GM18868 (cell line): Measurements from ENCODE around the gene CCDC63.

ENCODE experiments used
- ATAC-seq: cut with Tn5 transposase; IDR thresholded peaks from one replicate; pipeline ENCODE4 v1.9.1; 2021; ENCODE audit warnings: mild to moderate bottlenecking, moderate library complexity; ENCODE audit not compliant: unreplicated experiment

CCDC63 gene

DNA sequence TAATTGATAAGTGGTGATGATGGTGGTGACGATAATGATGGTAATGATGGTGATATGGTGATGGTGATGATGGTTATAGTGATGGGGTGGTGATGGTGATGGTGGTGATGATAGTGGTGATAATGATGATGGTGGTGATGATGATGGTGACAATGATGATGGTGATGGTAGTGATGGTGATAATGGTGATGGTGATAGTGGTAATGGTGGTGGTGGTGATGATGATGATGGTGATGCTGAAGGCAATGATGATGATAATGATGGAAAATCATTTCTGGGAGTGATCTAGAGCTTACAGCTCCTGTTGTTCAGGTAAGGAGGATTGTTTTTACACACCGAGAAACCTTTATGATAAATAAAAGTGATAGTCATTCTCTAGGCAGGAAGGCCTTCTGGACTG, 33.9 kb downstream of the CCDC63 start:
- ATAC-seq: no peak

DNA sequence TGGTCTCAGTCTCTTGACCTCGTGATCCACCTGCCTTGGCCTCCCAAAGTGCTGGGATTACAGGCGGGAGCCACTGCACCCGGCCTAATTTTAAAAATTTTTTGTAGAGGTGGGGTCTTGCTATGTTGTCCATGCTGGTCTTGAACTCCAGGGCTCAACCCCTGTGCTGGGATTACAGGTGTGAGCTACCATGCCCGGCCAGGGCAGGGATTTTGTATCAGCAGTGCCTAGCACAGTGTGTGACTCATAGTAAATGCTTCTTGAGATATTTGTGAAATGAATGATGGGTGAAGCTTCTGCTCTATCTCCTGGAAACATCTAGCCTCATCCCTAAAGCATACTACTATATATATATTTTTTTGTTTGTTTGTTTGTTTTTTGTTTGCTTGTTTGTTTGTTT, 36.5 kb downstream of the CCDC63 start:
- ATAC-seq: no peak

DNA sequence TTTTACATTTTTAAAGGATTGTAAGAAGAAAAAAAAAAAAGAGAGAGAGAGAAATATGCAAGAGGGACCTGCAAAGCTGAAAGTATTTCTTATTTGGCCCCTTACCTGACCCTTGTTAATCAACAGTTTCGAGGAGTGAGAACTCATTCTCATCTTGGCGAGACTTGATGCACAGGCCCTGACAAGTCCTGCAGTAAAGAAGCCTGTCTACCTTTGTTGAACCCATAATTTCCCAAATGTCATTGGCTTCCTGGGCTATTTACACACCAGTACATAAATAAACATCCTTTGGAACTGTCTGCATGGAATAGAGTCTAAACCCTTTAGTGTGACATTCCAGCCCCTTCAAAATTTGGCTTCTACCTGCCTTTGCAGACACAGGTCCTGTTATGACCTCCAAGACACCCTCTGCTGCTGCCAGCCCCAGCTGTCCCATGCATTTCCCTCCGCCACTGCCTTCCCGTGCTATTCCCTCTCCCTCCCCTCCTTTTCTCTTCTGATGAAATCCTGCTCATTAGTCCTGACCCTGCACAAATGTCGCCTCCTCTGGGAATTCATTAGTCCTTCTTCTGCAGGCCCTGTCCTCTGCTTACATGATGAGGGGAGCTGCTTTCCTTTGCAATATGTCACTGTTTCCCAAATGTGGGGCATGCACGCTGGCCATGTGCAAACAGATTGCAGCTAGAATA, 38.5 kb downstream of the CCDC63 start:
- ATAC-seq: no peak

DNA sequence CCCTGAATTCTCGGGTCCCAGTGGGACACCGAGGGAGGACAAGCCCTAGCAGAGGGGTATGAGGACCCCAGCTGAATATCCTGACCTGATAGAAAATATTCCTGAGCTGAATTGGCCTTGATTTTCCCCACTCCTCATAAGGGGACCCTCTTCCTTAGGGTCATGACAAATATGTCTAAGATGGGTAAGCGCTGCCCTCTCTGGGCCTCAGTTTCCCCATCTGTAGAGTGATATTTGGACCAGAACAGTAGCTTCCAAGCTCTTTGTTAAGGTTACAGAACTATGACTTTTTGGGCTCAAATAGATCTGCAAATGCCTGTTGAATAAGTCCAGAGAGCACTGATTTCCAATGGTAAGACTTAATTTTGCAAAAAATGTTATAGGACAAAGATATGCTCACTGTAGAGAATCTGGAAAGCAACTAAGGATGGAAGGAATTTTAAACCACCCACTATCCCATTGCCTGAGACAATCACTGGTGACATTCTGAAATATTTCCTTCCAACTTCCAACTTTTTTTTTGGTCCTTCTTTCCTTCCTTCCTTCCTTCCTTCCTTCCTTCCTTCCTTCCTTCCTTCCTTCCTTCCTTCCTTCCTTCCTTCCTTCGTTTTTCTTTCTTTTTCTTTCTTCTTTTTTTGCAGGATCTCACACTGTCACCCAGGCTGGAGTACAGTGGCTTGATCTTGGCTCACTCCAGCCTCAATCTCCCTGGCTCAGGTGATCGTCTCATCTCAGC, 41.6 kb downstream of the CCDC63 start:
- ATAC-seq: no peak

DNA sequence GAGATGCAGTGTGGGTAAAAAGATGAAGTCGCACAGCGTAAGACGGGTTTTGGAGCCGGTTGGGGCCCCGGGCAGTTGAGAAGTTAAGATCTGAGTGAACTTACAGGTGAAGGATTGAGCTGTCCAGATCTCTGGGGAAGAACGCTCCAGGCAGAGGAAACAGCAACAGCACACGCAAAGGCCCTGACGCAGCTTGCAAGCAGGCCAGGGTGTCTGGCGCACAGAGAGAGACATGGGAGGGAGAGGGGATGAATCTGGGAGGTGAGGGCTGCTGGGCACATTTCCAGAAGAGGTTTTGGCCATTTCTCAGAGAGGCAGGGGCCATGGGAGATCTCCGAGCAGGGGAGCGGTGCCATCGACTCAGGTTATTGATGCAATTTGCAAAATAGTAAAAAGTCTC, 42.6 kb downstream of the CCDC63 start:
- no peak for ATAC-seq

DNA sequence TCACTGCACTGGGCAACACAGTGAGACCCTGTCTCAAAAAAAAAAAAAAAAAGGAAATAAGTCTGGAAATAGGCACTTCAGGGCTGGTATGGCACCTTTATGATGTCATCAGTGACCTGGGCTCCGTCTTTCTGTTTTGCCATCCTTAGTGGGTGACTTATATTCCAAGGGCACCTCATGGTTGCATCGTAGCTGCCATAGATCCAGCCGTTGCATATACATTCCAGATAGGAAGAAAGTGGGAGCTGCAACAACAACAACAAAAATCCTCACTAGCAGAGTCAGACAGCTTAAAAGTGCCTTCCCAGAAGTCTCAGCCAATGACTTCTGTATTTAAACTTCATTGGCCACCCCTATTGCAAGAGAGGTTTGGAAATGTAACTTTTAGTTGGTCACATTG, 47.2 kb downstream of the CCDC63 start:
- no peak for ATAC-seq

DNA sequence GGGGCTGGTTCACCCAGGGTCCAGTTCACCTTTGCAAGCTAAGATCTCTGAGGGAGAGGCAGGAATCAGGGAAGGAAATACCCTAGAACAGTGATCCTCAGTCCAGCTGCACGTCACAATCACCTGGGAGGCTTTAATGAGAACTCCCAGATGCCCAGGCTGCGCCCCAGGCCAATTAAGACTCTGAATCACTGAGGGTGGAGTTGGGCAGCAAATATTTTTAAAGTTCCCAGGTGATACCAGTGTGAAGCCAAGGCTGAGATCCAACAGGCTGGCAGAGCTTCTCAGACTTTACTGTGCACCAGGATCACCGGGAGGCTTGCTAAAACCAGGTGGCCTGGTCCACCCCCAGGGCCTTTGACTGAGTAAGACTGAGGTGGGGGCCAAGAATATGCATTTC, 49.8 kb downstream of the CCDC63 start:
- ATAC-seq: no peak

DNA sequence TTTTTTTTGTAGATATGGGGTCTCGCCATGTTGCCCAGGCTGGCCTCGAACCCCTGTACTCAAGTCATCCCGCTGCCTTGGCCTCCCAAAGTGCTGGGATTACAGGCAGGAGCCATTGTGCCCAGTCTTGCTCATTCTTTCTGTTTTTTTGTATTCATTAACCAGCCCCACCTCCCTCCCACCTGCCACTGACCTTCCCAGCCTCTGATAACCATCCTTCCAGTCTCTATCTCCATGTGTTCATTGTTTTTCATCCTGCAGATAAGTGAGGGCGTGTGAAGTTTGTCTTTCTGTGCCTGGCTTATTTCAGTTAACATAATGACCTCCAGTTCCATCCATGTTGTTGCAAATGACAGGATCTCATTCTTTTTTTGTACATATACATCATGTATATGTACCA, 54.6 kb downstream of the CCDC63 start:
- no peak for ATAC-seq

DNA sequence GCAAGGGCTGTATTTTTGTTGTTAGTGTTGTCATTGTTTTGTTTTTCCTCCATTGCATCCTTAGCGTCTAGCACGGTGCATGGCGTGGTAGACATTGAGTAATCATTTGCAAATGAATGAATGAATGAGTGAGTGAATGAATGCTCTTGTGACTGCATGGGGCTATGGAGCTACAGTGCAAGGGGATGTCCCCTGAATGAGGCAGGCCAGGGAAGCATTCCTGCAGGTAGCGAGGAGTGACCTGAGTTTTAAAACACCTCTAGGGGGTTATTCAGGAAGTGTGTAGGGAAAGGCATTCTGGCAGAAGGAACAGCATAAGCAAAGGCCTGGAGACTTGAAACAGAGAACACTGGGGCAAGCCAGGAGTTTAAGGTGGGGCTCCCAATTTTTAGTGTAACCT, 56.7 kb downstream of the CCDC63 start:
- ATAC-seq: no peak

DNA sequence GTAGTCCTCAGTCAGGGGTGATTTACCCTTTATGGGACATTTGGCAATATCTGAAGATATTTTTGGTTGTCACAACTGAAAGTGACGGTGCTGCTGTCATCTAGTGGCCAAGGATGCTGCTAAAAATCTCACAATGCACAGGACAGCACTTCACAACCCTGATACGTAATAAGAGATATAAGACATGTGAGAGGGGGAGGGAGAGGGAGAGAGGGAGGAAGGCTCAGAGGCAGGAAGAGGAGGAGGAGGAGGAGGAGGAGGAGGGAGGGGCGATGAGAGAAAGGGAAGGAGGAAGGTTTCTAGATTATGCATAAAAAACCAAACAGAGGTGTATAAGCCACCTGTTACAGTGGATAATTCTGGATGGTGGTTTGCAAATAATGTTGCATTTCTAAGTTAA, 59.3 kb downstream of the CCDC63 start:
- ATAC-seq: peak; percentile 60

DNA sequence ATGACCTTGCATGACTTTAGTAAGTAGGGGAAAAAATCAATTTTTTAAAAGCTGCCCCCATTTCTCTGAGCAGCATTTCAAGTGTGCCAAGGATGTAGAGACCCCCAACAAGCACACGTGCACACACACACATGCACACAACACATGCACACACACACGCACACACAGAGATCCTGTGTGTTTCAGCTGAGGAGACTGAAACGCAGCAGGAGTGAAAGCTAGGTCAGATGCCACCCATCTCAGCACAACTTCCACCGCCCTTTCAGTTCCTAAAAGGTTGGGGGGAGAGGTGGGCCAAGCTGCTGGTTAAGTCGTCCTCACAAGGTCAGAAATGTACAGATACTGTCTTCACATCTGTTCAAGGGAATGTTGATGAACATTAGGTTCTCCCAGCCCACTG, 59.7 kb downstream of the CCDC63 start:
- ATAC-seq: no peak

DNA sequence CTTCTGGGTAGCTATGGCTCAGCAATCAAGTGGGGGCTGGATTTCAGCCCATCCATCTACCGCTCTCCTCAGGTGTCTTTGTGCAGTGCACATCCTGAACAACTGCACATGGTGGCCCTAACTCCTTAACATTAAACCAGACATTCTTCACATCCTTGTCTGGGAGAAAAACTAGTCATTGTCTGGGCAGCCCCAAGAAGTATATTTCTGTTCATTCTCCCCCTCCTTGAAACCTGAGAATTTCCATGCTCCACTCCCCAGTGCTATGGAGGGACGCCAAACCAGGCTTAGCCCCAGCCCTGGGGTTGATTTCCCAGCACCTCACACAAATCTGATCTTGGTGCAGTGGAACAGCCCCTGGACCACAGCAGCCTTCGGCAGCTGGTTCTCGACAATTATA, 60.2 kb downstream of the CCDC63 start:
- ATAC-seq: no peak

DNA sequence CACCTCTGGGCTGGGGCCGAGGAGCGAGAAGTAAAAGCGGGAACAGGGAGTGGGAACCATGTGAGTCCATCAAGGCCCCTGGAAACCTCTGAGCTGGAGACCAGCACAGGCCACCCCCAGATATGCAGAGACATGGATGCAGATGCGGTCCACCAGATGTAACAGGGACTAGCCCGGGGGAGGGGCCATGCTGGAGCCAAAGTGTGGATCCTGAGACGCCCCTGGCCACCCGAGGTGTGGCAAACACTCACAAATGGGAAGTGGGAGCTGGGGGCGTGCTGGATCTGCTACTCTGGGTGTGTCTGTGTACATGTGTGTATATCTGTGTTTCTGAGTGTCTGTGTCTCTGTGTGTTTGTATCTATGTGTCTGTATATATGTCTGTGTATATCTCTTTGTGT, 60.8 kb downstream of the CCDC63 start:
- no peak for ATAC-seq

DNA sequence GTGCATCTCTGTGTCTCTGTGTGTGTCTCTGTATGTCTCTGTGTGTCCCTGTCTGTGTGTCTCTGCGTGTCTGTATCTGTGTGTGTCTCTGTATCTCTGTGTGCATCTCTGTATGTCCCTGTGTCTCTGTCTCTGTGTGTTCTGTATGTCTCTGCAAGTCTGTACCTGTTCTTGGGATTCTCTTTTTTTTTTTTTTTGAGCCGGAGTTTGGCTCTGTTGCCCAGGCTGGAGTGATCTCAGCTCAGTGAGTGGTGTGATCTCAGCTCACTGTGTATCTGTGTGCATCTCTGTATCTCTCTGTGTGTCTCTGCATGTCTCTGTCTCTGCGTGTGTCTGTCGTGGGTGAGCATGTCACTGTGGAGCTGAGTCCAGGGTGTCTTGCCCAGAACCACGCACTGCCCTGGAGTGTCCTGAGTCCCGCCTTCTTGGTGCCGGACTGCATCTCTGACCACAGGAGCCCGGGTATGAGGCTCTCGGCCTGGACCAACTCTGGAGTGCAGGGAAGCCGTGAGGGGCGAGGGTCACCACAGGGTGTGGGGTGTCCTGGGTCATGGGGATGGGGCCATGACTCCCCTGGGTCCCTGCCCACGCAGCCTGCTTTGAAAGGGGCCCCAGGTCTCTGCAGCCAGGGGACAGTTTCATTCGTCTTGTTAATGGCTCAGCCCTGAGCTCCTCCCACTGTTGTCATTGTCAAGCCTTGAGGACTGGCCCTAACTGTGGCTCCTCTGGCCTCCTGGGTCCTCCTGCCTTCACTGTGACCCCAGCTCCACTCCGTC, 61.8 kb downstream of the CCDC63 start:
- no peak for ATAC-seq

DNA sequence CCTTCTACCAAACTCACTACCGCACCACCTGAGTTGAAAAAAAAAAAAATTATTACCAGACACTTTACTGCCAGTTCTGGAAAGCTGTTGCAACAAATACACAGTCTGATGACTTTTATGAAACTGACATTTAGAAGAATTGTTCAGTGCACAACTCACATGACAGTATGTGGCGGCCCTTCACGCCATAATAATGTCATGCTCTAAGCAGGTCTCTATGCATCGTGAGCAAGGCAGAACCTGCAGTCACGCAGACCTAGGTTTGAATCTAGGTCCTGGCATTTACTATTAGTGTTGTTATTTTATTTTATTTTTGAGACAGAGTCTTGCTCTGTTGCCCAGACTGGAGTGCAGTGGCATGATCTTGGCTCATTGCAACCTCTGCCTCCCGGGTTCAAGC, 65.5 kb downstream of the CCDC63 start:
- ATAC-seq: no peak

DNA sequence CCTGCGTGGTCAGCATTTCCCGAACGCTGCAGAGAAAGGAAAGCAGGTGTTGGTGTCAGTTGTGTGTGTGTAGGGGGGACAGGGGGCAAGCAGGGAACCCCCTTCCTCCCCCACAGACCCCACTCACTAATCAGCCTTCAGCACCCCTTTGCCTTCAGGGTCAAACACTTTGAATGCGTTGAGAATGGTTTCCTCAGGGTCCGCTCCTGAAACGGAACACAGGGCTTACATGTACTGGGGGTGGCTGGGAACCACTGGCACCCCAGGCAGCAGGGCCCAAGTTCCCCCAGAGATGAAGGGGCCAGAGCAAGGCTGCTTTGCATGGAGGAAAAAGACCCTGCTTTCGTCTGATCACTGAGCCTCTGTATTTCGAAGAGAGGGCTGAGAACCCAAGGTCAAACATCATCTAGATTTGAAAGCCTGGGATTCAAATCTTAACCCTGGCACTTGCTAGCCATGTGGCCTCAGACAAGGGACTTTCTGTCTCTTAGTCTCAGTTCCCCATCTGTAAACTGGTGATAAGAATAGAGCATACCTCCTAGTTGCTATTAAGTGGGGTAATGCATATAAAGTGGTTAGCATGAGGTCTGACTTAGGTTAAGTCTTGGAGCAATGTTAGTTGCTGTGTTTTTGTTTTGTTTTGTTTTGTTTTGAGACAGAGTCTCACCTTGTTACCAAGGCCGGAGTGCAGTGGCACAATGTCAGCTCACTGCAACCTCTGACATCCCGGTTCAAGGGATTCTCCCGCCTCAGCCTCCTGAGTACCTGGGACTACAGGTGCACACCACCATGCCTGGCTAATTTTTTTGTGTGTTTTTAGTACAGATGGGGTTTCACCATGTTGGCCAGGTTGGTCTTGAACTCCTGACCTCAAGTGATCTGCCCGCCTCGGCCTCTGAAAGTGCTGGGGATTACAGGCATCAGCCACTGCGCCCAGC, 66.6 kb downstream of the CCDC63 start:
- peak; percentile 95 for ATAC-seq

DNA sequence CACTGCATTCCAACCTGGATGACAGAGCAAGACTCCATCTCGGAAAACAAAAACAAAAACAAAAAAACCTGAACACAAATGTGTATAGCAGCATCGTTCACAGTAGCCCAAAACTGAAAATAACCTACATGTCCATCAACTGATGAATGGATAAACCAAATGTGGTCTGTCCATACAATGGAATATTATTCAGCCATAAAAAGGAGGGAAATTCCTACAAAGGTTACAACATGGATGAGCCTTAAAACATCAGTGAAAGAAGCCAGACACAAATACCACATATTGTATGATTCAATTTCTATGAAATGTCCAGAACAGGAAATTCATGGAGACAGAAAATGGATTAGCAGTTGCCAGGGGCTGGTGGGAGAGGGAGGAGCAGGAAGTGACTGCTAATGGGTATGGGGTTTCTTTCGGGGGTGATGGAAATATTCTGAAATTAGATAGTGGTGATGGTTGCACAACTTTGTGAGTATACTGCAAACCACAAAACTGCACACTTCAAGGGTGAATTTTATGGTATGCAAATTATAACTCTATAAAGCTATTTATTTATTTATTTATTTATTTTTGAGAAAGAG, 69.6 kb downstream of the CCDC63 start:
- no peak for ATAC-seq

DNA sequence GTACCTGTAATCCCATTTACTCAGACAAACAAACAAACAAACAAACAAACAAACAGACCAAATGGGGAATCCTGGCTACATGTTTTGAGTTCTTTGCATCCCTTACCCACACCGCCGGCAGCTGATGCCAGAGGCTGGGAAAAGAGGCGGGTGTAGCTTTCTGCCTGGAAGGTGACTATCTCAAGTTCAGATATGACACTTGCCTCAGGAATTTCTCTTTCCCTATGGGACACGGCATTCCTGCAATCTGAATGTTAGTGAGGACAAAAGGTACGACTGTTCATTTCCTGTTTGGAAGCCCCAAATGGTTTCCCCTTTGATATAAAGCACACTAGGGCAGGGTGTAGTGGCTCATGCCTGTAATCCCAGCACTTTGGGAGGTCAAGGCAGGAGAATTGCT, 70.7 kb downstream of the CCDC63 start:
- ATAC-seq: no peak

DNA sequence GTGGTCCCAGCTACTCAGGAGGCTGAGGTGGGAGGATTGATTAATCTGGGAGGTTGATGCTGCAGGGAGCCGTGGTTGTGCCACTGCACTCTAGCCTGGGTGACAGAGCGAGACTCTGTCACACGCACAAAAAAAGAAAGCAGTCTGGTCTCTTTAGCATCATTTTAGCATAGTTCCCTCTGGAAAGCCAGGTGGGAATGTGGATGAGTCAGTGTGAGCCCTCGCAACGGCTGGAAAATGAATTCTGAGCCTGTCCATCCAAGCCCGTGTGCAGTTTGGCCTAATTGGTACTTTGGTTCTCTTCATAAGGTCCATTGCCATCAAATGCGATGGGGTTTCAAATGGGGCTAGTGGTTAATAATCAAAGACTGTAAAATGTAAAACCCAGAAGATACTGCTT, 71.2 kb downstream of the CCDC63 start:
- no peak for ATAC-seq

DNA sequence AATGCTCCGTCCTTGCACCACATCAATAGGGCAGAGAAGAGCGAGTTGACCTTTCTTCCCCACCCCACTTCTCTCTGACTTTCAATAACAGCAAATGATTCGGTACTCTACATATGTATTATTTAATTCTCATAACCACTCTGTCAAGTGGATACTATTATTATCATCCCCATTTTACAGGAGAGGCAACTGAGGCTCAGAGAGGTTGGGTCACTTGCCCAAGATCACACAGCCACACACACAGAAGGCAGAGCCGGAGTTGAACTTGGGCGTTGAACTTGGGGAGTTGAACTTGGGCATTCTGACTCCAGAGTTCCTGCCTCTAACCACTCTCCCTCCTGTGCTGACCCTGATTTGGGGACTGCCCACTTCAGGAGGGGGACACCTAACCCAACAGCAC, 72.9 kb downstream of the CCDC63 start:
- no peak for ATAC-seq
